ENCODE data around the gene CLECL1.
"Not testable (repeated sequence)": the region's sequence is repeated elsewhere in the genome, so short reads cannot be mapped to it uniquely, and the experiment has no call there.

CLECL1 gene

GRCh38 chr12:9718968-9719367, 13.9 kb downstream of the CLECL1 start:
- DNase-seq = no peak

DNA sequence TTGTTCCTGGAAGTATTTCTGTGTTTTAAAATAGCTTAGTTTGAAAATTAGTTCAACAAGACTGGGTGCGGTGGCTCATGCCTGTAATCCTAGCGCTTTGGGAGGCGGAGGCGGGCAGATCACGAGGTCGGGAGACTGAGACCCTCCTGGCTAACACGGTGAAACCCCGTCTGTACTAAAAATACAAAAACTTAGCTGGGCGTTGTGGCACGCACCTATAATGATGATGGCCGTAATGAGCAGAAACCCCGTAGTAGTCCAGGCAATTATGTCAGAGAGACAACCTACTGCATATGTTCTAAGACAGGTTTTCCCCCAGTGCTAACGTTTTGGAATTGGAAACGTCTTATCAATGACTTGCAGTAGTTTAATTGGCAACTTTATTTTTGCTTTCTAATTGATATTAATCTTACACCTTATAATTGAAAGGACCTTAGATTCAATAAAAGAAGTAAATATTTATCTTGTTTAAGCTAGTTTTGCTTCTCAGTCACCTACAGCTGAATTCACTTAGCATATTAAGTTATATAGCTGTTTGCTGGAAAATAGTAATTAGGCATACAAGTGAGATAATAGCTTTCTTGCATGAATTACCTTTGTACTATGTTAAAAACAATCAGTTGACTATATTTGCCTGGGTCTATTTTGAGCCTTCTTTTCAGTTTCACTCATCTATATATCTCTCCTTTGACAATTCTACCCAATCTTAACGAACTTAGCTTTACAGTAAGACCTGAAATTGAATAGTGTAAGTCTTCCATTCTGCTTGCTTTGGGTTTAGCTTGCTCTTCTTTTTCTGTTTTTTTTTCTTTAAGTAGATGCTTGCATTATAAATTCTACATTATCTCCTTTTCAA, 15.6 kb downstream of the CLECL1 start:
- no peak for DNase-seq

DNA sequence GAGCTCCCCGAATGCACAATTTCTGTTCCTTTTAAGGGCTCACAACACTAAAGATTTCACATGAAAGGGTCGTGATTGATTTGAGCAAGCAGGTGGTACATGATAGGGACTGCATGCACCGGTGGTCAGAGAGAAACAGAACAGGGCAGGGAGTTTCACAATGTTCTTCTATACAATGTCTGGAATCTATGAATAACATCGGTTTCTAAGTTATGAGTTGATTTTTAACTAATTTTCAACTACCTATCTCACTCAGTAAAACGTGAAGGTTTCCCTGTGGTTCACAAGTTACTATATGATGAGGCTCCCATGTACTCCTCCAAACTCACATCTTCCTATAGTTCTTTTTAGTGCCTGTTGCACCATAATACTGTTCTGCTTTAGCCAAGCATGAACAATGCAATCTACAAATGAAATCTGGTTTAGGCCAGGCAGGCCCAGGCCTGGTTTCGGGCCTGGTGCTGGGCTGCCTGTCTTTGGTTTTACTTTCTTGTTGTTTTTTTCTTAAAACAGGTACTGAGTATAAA, 19.8 kb downstream of the CLECL1 start:
- not testable (repeated sequence) for DNase-seq

DNA sequence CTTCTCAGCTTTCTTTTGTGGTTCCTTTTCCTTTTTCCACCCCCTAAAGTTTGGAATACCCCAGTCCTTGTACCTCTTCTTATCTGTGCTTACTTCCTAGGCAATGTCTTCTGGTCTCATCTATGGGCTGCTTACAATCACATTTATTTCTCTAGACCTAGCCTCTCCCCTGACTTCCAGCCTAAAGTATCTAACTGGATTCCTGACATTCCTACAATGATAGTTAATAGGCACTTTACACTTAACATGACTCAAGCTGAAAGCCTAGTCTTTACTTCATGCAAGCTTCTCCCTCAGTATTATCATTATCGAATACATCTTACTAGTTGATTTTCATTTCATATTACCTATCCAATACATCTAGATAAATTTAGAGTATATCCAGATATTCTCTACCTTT, 21.2 kb downstream of the CLECL1 start:
- no peak for DNase-seq

DNA sequence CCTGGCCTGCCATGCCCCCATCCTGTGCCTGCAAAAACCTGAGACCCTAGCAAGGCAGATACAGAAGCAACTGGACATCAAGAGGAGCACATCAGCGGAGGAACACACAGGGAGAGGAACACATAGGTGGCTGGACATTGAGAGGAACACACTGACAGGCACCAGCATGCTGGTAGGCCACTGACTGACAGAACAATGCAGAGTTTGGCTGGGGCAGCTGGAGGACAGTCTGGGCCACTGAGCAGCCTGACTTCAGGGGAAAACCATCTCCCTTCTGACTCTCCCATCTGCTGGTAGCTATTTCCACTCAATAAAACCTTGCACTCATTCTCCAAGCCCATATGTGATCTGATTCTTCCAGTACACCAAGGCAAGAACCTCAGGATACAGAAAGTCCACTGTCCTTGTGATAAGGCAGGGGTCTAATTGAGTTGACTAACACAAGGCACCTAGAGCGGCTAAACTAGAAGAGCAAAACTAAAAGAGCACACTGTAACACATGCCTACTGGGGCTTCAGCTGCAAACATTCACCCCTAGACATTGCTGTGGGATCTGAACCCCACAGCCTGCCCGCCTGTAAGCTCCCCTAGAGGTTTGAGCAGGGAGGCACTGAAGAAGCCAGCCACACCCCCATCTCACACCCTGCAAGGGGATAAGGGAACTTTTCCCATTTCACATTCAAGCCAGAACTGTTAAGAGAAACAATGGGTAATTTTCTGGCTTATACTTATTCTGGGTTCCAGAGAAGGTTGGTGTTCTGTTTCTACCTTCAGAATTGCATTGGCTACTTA, 22.1 kb downstream of the CLECL1 start:
- DNase-seq = no peak

GRCh38 chr12:9708853-9709252, 24.0 kb downstream of the CLECL1 start:
- no peak for DNase-seq

DNA sequence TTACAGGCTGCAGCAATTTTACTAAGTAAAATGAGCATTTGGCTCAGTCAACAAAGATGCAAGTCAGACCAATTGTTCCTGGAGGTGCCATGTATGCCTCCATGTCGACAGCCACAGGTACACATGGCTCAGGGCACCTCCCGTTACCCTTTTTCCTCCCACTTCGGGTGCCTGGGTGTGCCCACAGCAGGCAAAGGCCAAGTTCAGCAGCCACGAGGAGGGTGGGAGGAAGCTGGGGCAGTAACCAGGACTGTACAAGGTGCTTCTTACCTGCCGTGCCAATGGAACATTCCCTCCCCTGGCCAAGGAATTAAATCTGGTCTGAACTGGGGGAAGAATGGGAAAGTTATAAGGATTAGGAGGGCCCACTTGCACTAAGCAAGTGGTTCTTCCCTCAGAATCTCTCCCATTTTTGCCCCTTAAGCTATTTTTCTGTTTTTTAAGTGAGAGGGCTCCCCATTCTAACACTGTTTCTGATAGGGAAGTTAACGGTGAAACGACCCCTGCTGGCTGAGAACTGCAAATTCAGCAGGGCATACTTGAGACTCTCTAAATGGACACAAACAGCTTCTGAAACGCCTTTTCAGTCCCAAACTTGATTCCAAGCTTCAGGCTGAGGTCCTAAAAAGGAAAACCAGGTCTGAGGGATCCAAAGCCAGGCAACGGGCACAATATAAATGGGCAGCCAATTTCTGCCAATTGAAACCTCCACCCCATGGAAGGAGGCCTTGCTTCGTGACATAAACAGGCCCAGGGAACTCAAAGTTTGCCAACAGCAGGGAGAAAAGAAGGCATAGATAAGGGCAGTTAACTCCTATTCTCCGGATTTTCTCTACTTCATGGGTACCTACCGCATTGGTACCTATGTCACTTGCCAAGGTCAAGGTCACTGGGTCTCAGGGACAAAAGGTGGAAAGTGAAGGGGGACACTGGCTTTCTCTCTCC, 24.8 kb downstream of the CLECL1 start:
- no peak for DNase-seq

GRCh38 chr12:9707356-9707755, 25.5 kb downstream of the CLECL1 start:
- no peak for DNase-seq

- DNase-seq = no peak
Measured at GRCh38 chr12:9706086-9706685, 26.7 kb downstream of the CLECL1 start.

DNA sequence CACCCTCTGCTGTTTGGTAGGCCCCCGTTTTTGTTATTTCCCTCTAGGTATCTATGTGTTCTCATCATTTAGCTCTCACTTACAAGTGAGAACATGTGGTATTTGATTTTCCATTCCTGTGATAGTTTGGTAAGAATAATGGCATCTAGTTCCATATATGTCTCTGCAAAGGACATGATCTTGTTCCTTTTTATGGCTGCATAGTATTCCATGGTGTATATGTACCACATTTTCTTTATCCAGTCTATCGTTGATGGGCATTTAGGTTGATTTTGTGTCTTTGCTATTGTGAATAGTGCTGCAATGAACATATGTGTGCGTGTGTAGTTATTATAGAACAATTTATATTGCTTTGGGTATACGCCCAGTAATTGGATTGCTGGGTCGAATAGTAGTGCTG, 28.3 kb downstream of the CLECL1 start:
- DNase-seq = not testable (repeated sequence)

DNA sequence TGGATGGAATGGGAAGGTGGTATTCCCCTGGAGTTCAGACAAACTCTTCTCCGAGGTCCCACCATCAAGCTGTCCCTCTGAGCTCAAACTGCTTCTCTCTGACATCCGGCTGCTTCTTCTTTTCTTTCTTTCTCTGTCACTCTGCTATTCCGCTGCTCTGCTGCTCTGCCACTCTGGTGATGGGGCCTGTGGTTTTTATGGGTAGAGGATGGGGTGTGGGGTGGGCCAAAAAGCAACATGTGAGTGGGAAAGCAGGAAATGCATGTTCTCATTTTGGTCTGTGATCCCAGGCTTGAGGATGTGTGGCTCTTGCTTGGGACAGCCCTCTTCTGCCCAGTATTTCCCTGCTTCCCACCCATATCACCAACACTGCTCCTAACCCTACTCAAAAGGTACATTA, 30.6 kb downstream of the CLECL1 start:
- DNase-seq = no peak

DNA sequence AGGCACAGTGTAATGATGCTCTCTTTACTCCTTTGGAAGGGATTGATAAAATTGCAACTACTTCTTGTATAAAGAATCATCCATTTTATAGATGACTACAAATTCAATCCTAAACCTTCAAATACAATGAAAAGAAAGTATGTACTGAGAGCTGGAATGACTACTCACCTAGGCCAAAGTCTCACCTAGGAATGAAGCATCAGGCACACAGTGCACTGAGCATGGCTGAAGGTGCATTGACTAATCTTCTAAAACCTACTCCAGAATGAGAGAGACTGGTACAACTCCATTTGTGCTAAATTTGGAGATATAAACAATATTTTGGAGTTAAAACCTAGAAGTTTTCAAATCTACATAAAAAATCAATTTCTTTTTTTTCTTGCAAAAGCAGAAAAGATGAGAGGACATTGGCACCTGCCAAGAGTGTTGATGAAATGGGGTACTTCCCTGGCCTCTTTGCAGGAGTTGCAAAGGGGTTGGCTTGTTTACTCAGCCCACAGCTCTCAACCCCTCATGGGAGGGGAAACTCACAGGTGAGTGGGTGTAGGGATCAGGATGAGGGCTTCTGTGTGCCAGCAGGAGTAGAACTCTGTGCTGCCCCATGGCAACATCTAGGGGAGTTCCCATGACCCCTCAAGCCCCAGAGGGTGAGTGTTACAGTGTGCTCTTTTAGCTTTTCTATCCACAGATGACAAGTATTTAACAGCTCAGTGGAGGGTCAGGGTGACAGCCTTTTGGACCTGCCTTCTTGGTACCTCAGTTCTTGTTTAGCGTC, 31.3 kb downstream of the CLECL1 start:
- no peak for DNase-seq

- no peak for DNase-seq
Measured at GRCh38 chr12:9700606-9700956, 32.3 kb downstream of the CLECL1 start.

- DNase-seq = no peak
Measured at GRCh38 chr12:9699898-9700605, 32.8 kb downstream of the CLECL1 start.

GRCh38 chr12:9699269-9699897, 33.5 kb downstream of the CLECL1 start:
- DNase-seq = no peak

DNA sequence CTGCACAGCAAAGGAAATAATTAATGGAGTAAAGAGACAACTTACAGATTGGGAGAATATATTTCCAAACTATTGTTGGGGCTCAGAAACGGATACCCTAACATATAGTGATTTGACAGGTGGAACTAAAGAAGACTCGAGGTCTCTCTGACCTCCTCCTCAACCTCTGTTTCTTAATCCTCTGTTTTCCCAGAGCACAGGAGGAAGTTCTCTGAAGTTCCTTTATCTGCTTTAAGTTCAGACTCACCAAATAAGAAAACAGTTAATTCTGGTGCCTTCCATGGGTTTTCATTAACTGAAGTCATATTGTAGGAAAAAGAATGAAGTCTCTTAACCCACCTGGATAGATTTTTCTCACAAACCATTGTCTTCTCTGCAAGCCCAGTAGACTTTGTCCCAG, 34.2 kb downstream of the CLECL1 start:
- no peak for DNase-seq

- no peak for DNase-seq
Measured at GRCh38 chr12:9697619-9698018, 35.3 kb downstream of the CLECL1 start.

DNA sequence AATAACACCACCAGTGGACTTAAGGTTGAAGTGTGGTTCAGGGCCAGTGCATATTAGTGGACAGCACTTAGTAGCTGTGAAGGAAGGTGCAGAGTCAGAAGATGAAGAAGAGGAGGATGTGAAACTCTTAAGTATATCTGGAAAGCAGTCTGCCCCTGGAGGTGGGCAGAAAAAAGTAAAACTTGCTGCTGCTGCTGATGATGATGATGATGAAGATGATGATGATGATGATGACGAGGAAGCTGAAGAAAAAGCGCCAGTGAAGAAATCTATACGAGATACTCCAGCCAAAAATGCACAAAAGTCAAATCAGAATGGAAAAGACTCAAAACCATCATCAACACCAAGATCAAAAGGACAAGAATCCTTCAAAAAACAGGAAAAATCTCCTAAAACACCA, 37.2 kb downstream of the CLECL1 start:
- DNase-seq = not testable (repeated sequence)

DNA sequence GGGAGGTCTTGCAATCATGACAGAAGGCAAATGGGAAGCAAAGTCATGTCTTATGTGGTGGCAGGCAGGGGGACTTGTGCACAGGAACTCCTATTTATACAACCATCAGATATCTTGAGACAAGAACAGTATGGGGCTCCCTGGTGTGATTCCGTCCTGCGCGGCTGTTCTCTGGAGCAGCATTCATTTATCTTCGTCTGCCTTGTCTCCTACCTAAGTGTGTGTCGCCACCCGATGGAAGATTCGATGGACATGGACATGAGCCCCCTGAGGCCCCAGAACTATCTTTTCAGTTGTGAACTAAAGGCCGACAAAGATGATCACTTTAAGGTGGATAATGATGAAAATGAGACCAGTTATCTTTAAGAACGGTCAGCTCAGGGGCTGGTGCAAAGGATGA, 37.7 kb downstream of the CLECL1 start:
- DNase-seq = not testable (repeated sequence)

DNA sequence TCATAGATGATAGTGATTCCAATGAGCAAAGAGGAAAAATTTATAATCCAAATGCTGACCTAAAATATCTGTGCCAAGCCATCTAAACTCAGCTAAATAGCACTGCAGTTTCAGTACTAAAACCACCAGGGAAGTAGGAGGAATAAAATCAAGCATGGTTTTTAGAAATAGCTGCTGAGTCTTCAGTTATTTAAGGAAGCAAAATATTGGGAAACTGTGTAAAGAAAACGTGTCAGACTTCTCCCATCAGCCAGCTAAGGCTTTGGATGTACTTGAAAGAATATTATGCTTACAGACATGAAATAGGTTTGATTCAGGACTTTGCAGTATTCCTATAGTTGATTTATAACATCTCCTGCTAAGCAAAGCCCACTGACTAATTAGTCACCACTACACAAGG, 38.7 kb downstream of the CLECL1 start:
- no peak for DNase-seq
